ENCODE results near the gene ZBTB16.

Gene ZBTB16

DNA sequence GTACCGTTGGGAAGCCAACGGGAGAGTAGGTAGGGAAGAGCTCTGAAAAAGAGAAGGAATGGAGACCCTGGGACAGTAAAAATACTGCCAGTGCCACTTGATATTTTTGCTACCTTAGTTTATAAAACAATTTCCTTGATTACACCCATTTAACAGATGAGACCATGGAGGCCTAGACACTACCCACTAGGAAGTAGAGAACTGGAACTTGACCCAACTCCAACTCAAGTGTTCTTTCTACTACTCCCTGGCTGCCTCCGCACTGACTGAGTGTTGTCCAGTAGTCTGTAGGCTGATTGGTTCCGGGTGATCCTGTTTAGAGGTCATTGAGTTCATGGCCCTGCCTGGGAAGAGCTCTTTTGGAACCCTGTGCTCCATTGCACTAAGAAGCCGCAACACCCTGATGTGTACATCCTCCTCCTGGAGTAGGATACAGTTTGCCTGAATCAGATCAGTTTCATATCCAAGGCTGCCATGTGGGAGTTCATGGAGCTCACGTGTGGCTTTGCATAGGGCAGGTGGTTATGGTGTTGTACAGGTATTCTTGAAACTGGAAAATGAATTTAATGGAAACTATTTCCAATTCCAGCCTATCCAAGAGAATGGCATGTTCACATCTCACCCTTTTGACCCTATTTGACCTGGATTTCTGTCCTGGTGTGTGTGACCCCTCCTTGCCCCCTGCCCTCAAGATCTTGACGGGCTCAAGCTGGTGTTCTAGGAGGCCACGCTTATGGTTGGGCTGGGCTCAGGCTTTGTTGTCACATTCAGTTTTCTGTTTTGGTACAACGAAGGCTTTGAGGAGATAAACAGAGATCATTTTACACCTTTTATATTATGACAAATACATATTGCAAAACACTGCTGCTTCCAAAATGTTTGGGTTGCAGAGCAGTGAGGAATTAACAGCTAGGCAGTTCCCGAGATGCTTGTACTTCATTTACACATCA is 134.5 kb downstream of the ZBTB16 start:
- DNase-seq: no peak

DNA sequence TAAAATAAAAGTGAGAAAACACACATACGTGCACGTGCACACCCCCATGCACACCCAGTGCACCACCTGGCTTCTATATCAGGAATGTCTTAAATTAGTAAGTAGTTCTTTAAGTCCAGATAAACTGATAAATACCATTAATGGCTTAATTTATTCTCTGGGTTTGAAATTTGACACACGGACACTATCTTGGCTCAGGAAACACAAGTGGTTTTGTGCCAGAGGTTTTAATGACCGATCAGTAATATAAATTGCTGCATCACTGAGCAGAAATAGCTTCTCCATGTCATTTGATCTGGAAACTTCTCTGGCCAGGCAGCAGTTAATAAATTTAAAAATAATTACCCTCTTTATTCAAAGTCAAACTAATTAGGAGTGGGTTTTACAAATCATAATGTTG is 135.2 kb downstream of the ZBTB16 start:
- DNase-seq: peak; percentile 82

DNA sequence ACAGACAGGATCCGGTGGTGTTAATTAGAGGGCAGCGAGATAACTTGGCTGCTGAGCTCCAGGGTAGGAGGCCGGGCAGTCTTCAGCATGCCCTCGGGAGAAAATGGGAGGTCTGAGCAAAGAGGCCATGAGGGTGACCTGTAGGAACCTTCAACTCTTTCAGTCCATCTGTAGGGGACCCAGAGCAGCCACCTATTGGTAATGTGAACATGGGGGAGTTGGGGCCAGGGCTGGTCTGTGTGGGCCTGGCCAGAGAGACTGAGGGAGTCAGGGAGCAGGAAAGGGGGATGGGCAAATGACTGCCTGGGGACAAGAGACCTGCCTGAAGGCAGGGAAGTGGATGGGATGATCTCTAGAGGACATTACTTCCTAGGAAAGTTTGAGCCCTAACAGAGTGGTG is 135.6 kb downstream of the ZBTB16 start:
- no peak for DNase-seq

DNA sequence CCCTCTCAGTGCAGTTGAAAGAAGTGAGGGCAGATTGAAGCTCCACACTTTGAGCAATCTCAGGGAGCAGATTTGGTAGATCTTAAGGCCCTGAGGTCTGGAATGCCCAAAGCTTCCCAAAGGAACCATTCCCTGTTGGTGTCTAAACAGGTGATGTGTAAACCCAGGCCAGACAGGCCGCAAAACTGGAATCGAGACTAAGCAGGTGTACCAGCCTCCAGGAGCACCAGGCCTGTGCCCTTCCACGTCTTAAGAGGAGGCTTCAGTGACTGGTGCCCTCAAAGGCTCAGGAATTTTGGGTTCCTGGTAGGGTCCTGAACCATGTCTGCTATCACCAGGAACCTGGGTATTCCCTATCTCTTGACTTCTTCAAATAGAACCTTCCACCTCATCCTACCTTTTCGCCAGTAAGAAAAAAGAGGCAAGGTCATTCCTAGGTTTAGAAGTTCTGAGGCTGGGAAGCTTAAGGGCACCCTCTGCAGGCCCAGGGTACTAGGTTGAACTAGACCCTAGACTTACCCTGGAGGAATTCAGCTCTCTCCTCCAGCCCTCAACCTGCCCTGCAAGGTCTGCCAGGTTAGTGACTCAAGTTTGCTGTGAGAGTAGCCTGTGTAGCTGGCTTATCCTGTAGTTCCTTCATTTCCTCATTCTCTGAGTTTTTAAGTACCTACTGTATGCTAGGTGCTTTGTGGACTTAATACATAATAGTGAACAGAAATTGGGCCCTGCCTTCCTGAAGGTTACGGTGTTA is 136.6 kb downstream of the ZBTB16 start:
- DNase-seq: no peak

DNA sequence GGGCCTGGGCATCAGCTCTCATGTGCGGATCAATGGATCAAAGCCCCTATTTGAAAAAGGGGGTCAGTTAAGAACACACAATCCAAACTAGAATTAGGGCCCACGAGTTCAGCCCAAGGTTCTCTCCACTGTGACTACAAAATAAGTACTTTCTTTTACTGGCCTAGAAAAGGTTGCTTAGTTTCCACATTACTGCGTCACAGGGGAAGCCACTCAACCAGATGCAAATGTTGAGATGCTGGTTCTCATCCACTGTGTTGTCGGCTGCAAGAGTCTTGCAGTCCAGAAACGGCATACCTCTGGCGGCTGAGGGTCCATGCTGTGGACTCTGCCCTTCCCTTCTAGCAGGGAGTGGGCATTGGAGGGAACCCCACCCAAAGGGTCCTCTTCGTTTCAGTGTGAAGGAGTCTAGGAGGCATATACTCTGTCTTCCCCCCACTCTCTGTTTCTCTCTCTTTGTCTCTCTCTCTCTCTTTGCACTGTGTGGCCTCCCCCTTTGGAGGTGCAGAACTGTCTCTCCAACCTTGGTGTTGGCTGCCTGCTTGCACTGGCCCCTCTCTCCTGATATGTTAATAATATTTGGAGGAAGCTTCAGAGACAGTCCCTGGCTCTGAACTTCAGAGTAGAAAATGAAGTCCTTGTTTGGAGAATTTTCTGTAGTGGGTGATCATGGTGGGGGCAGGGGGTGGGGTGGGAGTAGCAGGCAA is 137.6 kb downstream of the ZBTB16 start:
- DNase-seq: no peak

DNA sequence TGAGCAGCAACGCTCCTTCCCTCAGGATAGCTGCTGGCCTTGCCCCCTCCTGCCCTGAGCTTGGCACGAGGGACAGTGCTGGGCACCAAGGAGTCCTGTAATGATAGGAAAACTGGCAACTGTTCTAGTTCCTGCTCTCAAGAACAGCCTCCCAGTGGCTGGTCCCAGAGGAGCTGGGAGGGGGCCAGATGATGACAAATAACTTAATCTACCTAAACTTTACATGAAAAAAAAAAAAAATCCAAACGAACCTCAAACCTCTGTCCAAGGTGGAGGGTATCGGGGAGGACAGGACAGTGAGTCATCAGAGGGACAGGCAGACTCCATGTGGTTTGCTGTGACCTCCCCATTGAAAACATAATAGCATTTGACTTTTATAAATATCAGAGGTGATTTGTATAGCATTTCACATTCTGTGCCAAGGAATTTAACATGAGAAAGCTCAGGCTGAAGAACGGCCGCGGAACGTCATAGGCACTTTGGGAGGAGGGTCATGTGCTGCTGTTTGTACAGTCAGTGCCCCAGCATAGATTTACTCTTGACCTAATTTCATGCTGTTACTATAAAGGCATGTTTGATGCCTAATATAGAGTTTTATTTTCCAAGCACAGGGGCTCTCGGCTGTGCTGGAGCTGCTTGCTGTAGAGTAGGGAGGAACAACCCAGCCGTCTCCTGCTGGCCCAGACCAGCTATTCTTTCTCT is 138.4 kb downstream of the ZBTB16 start:
- DNase-seq: no peak

DNA sequence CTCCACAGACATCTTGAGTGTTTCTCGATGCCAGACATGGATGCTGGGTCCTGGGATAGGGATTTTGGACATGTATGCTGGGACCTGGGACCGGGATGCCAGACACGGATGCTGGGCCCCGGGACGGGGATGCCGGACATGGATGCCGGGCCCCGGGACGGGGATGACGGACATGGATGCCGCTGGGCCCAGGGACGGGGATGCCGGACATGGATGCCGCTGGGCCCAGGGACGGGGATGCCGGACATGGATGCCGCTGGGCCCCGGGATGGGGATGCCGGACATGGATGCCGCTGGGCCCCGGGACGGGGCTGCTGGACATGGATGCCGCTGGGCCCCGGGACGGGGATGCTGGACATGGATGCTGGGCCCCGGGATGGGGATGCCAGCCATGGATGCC is 139.5 kb downstream of the ZBTB16 start:
- no peak for DNase-seq

DNA sequence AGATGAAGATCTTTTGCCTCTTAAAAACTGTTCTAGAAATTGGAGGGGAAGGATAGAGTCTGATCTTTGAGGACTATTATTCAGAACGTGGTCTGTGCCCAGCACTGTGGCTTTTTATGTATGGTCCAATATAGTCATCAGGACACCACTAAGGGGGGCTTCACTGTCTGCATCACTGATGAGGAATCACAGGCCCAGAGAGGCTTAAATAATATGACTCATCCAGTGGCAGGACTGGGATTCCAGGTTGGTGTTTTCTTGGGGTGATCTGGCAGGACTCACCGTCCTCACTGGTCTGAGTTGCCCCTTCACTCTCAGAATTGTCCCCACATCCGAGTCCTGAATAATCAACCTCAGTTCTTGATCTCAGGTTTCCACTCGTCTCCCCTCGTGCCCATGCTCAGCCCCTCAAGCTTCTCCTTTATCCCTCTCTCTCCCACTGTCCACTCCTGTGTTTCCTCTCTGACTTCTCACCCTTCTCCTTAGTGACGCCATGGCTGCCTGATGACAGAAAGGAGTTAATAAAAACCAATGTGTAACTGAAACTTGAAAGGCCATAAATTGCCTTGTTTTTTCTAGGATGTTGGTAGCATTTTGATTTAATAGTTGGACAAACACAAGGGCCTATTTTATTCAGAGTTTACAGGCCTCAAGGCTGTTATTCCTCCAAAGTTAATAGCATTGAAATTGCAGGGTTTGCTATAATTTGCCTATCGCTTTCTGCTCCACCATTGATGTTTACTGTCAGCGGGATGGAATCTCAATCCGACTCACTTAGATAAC is 141.0 kb downstream of the ZBTB16 start:
- DNase-seq: peak; percentile 11

DNA sequence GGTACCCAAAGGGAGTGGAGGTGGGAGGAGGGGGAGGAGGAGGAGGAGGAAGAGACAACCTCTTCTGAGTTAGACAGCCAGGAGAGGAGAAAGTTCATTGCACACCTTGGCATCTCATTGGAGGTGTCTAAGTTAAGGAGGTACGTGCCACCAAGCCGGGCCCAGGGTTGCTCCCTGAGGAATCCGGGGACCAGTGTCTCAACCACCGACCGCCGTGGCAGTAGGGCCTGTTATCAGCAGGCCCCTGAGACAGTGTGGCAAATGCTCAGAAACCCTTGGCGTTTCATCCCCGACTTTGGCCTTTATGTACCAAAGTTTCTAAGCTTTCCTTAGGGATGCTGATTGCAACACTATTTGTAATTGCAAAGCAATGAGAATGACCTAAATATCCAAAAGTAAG is 141.7 kb downstream of the ZBTB16 start:
- no peak for DNase-seq

DNA sequence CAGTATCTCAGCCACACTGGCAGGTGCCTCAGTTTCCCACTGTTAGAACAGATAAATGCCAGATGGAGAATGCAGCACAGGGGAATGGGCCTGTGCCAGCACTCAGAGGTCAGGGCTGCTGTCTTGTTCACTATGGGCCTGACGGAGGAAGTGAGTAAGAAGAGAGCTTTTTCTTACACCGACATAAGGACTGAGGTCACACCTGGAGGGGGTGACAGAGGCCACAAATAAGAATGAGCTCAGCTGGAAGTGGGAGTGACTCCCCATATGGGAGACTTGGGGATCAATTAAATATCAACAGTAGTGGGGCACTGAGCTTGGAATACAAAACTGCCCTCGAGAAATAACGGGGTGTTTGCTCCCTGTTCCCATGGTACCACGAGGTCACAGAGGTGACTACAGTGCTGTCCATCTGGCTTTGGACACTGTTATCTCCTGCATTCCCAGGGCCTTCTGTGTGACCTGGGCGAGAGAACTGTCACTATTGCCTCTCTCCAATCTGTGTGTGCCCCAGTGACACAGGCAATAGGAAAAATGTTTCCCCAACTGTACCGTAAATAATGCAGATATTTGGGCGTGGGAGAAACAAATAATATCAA is 142.6 kb downstream of the ZBTB16 start:
- DNase-seq: no peak

DNA sequence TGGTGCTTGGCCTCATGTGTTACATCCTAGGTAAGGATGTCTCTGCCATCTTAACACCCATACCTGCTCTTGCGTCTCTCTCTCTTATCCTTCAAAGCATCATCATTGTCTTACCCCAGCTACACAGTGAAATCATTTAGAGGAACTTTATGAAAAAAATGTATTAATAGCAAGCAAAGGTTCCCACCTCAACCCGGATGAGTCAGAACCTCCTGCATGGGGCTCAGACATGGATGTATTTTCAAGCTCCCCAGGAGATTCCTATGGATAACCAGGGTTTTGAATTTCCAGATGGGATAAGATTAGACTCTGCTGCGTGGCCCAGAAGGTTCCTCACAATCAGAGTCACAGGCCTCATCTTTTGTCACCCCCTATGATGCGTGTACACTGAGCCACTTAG is 147.6 kb downstream of the ZBTB16 start:
- DNase-seq: no peak

DNA sequence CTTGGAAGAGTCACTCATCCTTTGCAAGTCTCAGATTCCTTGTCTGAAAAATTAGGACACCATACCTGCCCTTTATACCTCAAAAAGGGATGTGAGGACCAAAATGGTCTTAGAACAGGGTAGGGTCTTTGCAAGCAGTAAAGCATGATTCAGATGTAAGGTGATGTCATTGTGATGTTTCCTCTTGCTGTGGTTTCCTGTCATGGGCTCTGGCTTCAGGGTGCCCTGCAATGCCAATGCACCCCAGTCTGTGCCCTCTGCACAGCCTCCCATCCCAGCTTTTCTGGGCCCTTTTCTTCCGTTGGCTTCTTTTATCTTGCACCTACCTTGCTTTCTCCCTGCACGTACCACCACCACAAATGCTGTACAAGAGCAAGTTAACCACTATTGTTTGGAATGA is 148.9 kb downstream of the ZBTB16 start:
- no peak for DNase-seq

DNA sequence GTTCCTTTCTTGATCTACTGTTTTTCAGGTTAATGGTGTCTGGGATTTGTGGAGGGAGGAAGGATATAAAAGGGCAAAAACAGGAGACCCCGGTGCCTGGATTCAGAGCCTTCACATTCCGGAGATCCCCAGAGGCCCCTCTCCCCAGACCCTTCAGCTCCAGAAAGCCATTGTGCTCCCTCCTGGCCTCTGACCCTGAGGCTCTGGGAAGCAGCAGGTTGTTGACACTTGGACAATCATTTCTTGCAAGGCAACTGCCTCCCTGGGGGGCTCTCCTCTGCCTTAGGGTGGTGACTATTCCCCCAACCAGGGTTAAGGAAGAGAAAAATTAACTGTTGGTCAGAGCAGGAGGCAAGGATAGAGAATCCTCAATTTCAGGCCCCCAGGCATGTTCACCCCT is 149.8 kb downstream of the ZBTB16 start:
- DNase-seq: no peak

DNA sequence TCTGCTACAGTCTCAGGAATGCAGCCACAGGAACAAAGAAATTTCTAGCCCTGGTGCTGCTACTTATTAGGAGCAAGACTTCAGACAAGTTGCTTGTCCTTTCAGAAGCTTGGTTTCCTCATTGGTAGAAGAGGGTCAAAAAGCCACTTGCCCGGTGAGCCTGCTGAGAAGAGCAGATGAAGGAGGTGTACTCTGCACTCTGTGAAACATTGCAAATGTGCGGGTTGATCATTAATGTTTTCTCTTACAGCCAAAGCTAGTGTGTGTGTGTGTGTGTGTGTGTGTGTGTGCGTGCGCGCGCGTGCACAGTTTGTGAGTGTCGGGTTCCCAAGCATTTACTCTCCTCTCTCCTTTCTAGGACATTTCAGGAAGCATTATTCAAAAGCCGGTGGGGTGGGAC is 150.4 kb downstream of the ZBTB16 start:
- DNase-seq: no peak

DNA sequence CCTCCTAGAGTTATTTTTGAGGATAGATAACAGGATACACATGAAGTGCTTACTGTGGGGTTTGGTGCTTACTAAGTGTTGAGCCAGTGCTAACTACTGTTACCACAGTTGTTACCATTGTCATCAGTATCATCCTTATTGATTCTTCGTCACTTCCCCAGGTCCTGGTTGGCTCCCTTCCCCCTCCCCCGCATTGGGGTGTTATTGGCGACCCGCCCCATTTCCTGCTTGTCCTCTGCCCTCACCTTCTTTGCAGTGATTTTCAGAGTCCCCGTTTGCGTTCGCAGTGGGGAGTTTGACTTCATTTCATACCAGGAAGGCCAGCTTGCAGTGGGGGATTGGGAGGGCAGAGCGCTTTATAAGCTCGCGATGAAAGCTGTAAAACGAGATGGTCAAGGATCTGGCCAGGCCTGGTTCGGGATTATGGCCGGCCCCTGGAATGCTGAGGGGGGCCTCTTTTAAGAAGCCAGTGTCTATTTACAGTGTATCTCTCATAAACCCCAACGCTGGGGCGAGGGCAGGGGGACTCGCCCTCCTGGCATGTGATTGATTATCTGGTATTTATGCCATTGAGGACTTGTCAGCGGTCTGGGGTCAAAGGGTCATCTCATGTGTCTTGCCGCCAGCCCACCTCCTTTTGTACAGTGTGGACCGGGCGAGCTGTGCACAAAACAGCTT is 152.1 kb downstream of the ZBTB16 start:
- no peak for DNase-seq

DNA sequence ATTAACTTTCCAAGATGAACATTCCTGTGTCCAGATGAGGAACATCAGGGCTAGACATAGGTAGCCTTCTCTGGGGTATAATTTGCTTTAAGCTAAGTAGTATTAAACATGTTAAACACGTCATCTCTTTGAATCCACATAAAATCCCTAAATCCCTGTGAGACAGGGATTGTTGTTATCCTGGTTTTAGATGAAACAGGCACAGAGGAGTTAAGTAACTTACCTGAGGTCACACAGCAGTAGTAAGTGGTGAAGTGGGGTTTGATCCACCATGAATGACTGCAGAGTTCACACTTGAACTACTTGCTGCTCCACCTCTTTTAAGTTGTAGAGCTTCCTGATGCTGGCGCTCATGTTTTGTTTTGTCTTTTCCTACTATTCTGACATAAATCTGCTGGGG is 154.1 kb downstream of the ZBTB16 start:
- DNase-seq: no peak

DNA sequence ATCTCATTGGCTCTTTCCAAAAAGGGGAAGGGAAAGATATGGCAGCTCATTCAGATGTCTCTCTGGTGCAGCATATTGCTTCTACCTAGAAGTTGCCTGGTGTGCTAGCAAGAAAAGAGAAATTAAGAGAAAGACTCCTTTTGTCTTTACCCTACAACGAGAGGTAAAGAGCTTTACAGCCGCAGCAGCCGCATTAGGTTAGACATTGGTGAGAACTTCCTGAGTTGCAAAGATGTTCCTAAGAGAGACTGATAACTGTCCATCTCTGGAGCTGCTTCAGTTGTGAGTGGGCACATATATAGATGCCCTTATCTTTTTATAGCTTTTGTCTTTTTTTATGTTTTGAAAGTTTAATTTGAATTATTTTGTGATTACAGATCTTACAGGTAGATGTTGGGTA is 155.9 kb downstream of the ZBTB16 start:
- DNase-seq: no peak

DNA sequence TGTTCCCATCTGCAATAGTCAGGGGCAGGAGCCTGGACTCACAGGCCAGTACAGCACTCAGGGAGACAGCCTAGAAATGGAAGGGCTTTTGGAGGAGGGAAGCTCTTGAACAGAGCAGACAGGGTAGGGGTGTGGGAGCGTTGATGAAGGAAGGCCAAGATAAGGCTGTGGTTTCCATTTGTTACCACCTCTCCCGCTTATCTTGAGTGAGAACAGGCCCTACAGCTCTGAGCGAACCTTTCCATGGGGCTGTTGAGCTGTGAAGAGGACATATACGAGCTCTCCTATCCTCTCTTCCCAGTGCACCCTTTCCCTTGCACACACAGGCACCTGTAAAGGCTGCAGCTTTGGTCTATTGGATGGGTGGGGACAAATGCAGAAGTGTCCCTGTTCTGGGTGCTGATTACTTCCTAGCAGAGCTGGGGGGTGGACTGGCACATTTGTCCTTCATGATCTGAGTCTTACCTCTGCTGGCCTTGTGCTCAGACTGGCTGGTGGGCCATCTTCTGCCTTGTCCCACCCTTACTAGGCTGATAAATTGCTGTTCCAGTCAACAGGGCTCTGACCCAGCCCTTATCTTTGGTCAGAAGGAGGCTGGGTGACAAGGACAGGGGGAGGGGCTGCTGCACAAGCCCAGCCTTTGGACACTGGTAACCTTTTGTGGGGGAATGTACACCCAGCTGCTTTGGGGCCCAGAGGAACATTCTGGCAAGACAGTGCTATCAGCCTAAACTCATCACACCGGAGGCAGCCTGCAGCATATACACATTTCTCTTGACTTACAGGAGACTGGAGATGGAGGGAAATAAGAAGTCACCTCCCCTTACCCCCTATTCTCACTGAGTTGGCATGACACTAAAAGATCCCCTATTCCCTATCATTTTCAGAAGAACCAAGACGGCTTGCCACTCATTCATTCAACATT is 156.6 kb downstream of the ZBTB16 start:
- no peak for DNase-seq

DNA sequence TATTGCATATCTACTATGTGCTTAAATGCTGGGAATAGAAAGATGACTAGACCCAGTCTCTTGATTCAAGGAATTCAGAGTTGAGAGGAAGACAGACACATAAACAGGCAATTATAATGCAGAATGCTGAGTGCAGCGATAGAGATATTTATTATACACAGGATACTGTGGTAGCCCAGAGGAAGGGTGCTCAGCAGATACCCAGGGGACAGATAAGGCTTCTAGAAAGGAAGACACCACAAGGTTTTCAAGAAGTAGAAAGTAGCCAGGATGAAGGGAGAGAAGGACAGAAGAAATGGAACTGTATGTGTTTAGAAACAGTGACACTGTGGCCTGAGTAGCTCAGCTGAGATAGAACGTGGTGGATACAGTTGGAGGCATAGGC is 157.3 kb downstream of the ZBTB16 start:
- DNase-seq: no peak

DNA sequence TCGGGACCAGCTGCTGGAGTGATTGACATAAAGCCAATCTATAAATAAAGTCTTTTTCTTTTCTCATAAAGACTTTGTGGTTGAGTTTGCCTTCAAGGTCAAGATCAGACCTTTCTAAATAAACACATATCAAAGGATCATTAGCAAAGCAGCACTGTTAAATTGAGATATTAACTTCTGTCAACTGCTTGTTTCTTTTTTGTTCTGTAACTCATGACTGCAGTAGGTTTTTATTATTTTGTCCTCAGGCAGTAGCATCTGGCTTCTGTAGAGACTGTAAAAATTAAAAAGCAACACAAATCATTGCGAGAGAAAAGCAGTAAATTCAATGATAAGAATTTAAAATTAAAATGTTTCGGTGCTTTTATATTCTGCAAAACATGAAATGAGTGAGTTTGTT is 159.0 kb downstream of the ZBTB16 start:
- DNase-seq: no peak

Measured in NCI-H1105 treated with DMSO at 0.1 percent for 48 hours (cell line).